ENCODE measurements around the gene RASGRF2. TPM values are rescaled to one million over a fixed set of nuclear protein-coding genes. Genes with fewer than 3 reads are reported as not detected.

Gene RASGRF2
- total and polyA plus RNA-seq, 2 of the 13 experiments (the other 11 are each of a cell fraction or from before 2014, with no cell fraction given): 23.6 to 29.0 TPM

DNA sequence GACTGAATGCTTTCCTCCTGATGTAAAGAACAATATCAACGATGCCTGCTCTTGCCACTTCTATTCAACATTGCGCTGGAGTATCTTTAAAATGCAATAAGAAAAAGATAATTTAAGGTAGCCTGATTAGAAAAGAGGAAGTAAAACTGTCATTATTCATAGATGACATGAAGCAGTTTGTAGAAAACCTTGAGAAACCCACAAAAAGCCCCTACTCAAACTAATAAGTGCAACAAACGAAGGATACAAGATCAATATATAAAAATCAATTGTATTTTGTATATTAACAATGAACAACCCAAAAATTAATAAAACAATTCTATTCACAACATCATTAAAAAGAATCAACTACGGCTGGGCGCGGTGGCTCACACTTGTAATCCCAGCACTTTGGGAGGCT, 196.6 kb downstream of the RASGRF2 start:
- ATAC-seq: no peak
- CTCF ChIA-PET (ENCODE audit: low intra/inter-chr PET ratio, low total read pairs): no interaction called here
- Histone ChIP-seq H3K36me3 (replicated peaks in 1 of 2; ENCODE audit: control insufficient read depth in 1 of 2, insufficient read depth in 2 of 2, low read length in 2 of 2) (peaks cover 0 to 3% of the 10 kb centered on the region in 2 experiments; a peak in 2 of 5 replicates), H3K4me3 (replicated peaks in 1 of 3; ENCODE audit: insufficient read depth in 1 of 3, low read depth in 2 of 3, low read length in 3 of 3) (no peak overlapping the region), H3K4me1 (ENCODE audit: insufficient read depth, low read length) (no peaks in the 10 kb centered on the region), H2AFZ (ENCODE audit: low read length) (no peak overlapping the region), H3K9ac (ENCODE audit: insufficient read depth, low read depth, low read length) (no peak overlapping the region), H3K4me2 (ENCODE audit: low read depth, low read length) (no peak overlapping the region), H3K79me2 (ENCODE audit: insufficient read depth, low read length) (no peaks in the 10 kb centered on the region), H3K9me3 (ENCODE audit: low read length) (no peaks in the 10 kb centered on the region), H4K20me1 (ENCODE audit: insufficient read depth, low read length) (no peaks in the 10 kb centered on the region), H3K27me3 (ENCODE audit: control insufficient read depth in 1 of 2, insufficient read depth in 2 of 2, low read length in 2 of 2) (no peaks in the 10 kb centered on the region), H3K27ac (ENCODE audit: extremely low read length, insufficient read depth, low read length) (no peak overlapping the region)
- POLR2A ChIA-PET: no interaction called here
- over 99% methylated on average over 6 of the region's 6 CpGs for WGBS (ENCODE audit: low lambda C conversion rate)
- in situ Hi-C loops (cut with HindIII; ENCODE audit: extremely low pct_ligation_motif_present, low pct_unique_long_range_greater_than_20kb): no loop called here
- no peak for FAIRE-seq
- no peak for DNase-seq (ENCODE audit: low spot score)
- intact Hi-C loops (cut with micrococcal nuclease; ENCODE audit: unreplicated experiment): no loop called here
- BruUV-seq (replicated peaks): no TSS peak
- no peak for TF ChIP-seq ZNF577 (CRISPR knock-in tag; IDR thresholded peaks at IDR 0.05; ENCODE audit: borderline replicate concordance, low read depth)
- TF ChIP-seq ATF7-NPFF (CRISPR knock-in tag; IDR thresholded peaks at IDR 0.05; ENCODE audit: low read depth): no peak
- no peak for TF ChIP-seq HOXA7 (CRISPR knock-in tag; IDR thresholded peaks at IDR 0.05)
- no peak for TF ChIP-seq JUN (CRISPR knock-in tag; IDR thresholded peaks at IDR 0.05)
- TF ChIP-seq HMG20A (CRISPR knock-in tag; IDR thresholded peaks at IDR 0.05; ENCODE audit: borderline replicate concordance): no peak
- no peak for TF ChIP-seq SOX6 (IDR thresholded peaks at IDR 0.05)
- no peak for TF ChIP-seq SOX6 (CRISPR knock-in tag; IDR thresholded peaks at IDR 0.05)

DNA sequence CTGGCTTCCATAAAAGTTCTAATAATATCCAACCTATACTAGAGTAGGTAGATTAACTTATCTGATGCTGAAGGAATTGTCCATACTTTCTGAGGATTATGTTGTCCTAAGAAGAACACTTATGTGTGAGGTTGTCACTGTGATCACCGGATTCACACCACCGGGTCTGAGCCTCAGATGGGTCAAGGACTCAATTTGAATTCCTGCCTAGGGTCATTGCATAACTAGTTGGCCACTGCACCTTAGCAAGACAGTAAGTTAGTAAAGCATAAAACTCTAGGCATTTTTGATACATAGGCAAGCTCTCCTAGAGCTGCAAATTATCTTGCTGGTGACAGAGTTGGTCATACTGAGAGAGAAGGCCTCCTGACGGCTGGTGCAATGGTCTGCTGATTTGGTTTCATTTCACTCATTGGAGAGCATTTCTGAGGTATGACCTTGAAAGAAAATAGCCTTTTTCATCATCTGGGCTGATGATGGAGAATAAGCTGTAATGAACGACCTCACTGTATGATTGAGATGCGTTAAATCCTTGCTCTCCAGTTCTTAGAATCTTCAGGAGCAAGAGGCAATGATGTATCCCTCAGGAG, 200.9 kb downstream of the RASGRF2 start:
- FAIRE-seq: no peak
- Histone ChIP-seq H4K20me1 (ENCODE audit: insufficient read depth, low read length) (no peaks in the 10 kb centered on the region), H3K4me3 (replicated peaks in 1 of 3; ENCODE audit: insufficient read depth in 1 of 3, low read depth in 2 of 3, low read length in 3 of 3) (no peak overlapping the region), H3K4me2 (ENCODE audit: low read depth, low read length) (no peak overlapping the region), H3K27ac (ENCODE audit: extremely low read length, insufficient read depth, low read length) (no peak overlapping the region), H3K27me3 (ENCODE audit: control insufficient read depth in 1 of 2, insufficient read depth in 2 of 2, low read length in 2 of 2) (no peaks in the 10 kb centered on the region), H3K79me2 (ENCODE audit: insufficient read depth, low read length) (no peaks in the 10 kb centered on the region), H3K9ac (ENCODE audit: insufficient read depth, low read depth, low read length) (no peak overlapping the region), H3K4me1 (ENCODE audit: insufficient read depth, low read length) (no peaks in the 10 kb centered on the region), H3K9me3 (ENCODE audit: low read length) (no peaks in the 10 kb centered on the region), H2AFZ (ENCODE audit: low read length) (no peak overlapping the region), H3K36me3 (replicated peaks in 1 of 2; ENCODE audit: control insufficient read depth in 1 of 2, insufficient read depth in 2 of 2, low read length in 2 of 2) (peaks cover 2 to 3% of the 10 kb centered on the region in 2 experiments; a peak in 3 of 5 replicates)
- ChIA-PET CTCF (ENCODE audit: low intra/inter-chr PET ratio, low total read pairs) (no interaction called here), POLR2A (no interaction called here)
- ATAC-seq: no peak
- WGBS (ENCODE audit: low lambda C conversion rate): 95% methylated on average over 5 of the region's 5 CpGs
- BruUV-seq (replicated peaks): no TSS peak
- TF ChIP-seq CHD2 (IDR thresholded peaks at IDR 0.05; ENCODE audit: low read depth, low read length): no peak
- DNase-seq (ENCODE audit: low spot score): no peak
- in situ Hi-C loops (cut with HindIII; ENCODE audit: extremely low pct_ligation_motif_present, low pct_unique_long_range_greater_than_20kb): no loop called here
- intact Hi-C loops (cut with micrococcal nuclease; ENCODE audit: unreplicated experiment): no loop called here

Measured in HepG2 (cell line).